ENCODE data around the gene WDR83.
"Not testable (repeated sequence)": the region's sequence is repeated elsewhere in the genome, so short reads cannot be mapped to it uniquely, and the experiment has no call there.

WDR83 gene, protein sequence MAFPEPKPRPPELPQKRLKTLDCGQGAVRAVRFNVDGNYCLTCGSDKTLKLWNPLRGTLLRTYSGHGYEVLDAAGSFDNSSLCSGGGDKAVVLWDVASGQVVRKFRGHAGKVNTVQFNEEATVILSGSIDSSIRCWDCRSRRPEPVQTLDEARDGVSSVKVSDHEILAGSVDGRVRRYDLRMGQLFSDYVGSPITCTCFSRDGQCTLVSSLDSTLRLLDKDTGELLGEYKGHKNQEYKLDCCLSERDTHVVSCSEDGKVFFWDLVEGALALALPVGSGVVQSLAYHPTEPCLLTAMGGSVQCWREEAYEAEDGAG

GRCh38 chr19:12666265-12667048, at the start of gene WDR83, which contains the start of gene MAN2B1:
WDR83 (plus strand) TSS chr19:12666807; CDS start chr19:12669791, 2,984 bp downstream.
MAN2B1 (minus strand) TSS chr19:12666742; CDS start chr19:12666701, 41 bp downstream.
- no peak for TF ChIP-seq CTCF (IDR thresholded peaks at IDR 0.05; ENCODE audit: low read depth, low read length)
- DNase-seq (ENCODE audit: low read depth in 2 of 2), result peak; percentile 59 to 67
- H3K4me3 ChIP-seq (replicated peaks in 1 of 2; ENCODE audit: low read depth in 2 of 2, low read length in 2 of 2), result peak within 1 kb of the TSS; percentile 80 to 88

GRCh38 chr19:12617646-12618045, 49.0 kb upstream of the WDR83 start:
- no peak for DNase-seq (ENCODE audit: low read depth in 2 of 2)
- no peak overlapping the region for H3K4me3 ChIP-seq (replicated peaks in 1 of 2; ENCODE audit: low read depth in 2 of 2, low read length in 2 of 2)
- no peak for TF ChIP-seq CTCF (IDR thresholded peaks at IDR 0.05; ENCODE audit: low read depth, low read length)

DNA sequence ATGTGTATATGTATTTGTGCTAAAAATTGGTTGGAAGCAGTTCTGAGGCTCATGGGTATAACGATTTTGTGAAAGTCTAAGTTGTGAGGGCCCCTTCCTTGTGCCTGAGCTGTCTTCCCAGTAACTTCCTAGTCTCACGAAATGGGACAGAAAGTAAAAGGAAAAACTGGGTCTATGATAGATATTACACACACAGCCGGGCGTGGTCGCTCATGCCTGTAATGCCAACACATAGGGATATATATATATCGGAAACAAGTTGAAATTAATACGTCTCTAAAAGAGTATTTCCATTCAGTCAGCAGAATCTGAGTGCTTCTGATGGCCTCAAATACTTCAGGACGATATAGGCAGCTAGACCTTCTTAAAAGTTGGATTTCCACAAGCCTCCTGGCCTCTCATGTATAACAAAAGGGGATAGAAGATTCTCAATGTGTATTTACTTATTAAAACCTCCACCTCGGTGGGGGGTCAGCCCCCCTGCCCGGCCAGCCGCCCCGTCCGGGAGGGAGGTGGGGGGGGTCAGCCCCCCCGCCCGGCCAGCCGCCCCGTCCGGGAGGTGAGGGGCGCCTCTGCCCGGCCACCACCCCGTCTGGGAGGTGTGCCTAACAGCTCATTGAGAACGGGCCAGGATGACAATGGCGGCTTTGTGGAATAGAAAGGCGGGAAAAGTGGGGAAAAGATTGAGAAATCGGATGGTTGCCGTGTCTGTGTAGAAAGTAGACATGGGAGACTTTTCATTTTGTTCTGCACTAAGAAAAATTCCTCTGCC, 45.2 kb upstream of the WDR83 start:
- DNase-seq (ENCODE audit: low read depth in 2 of 2); H3K4me3 ChIP-seq (replicated peaks in 1 of 2; ENCODE audit: low read depth in 2 of 2, low read length in 2 of 2): not testable (repeated sequence)

DNA sequence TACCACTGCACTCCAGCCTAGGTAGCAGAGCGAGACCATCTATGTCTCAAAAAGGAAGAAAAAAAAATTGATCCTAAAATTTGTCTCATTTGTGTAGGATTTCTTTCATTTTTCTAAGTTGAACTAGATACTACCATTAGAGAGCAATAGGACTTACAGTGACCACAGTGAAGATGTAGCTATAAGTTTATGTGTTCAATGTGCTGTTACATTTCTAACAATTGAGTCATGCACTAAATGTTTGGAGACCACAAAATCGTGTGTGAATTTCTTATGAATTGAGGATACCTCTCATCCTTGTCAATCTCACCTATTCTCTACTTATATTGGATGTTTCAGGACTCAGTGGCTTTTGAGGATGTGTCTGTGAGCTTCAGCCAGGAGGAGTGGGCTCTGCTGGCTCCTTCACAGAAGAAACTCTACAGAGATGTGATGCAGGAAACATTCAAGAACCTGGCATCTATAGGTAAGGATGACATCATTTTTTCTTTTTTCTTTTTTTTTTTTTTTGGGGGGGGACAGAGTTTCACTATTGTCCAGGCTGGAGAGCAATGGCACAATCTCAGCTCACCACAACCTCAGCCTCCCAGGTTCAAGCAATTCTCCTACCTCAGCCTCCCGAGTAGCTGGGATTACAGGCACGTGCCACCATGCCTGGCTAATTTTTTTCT, 43.1 kb upstream of the WDR83 start:
- no peak for TF ChIP-seq CTCF (IDR thresholded peaks at IDR 0.05; ENCODE audit: low read depth, low read length)
- no peak for DNase-seq (ENCODE audit: low read depth in 2 of 2)
- H3K4me3 ChIP-seq (replicated peaks in 1 of 2; ENCODE audit: low read depth in 2 of 2, low read length in 2 of 2), result no peak overlapping the region

DNA sequence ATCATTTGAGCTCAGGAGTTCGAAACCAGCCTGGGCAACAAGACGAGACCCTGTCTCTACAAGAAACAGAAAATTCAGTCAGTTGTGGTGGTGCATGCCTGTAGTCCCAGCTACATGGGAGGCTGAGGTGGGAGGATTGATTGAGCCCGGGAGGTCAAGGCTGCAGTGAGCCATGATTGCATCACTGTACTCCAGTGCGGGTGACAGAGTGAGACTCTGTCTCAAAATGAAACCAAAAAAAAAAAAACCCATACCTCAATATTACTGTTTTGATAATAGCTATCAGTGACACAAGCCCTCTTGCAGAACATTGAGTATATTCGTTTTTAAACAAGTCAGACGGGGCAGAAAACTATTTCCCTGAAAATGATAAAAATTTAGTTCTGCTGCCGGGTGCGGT, 39.6 kb upstream of the WDR83 start:
- no peak for DNase-seq (ENCODE audit: low read depth in 2 of 2)
- no peak for TF ChIP-seq CTCF (IDR thresholded peaks at IDR 0.05; ENCODE audit: low read depth, low read length)
- no peak overlapping the region for H3K4me3 ChIP-seq (replicated peaks in 1 of 2; ENCODE audit: low read depth in 2 of 2, low read length in 2 of 2)

GRCh38 chr19:12628040-12629022, 38.3 kb upstream of the WDR83 start:
- no peak overlapping the region for H3K4me3 ChIP-seq (replicated peaks in 1 of 2; ENCODE audit: low read depth in 2 of 2, low read length in 2 of 2)
- DNase-seq (ENCODE audit: low read depth in 2 of 2), result peak; percentile 17 to 36
- TF ChIP-seq CTCF (IDR thresholded peaks at IDR 0.05; ENCODE audit: low read depth, low read length), result no peak

Measured in cardiac fibroblast (primary cell).